ENCODE results near the gene RBM24.
"Not testable (repeated sequence)": the region's sequence is repeated elsewhere in the genome, so short reads cannot be mapped to it uniquely, and the experiment has no call there.

The RBM24 gene

GRCh38 chr6:17303444-17303843, 22.3 kb downstream of the RBM24 start:
- no peaks in the 10 kb centered on the region for H3K27me3 ChIP-seq (replicated peaks; ENCODE audit: control insufficient read depth, insufficient read depth, low read length, poor library complexity, severe bottlenecking)
- no peak overlapping the region for H3K4me3 ChIP-seq (ENCODE audit: insufficient read depth, low read depth, low read length, poor library complexity, severe bottlenecking)
- H3K36me3 ChIP-seq (ENCODE audit: control insufficient read depth, insufficient read depth, low read length): no peaks in the 10 kb centered on the region
- H3K9me3 ChIP-seq (ENCODE audit: control insufficient read depth, low read length): no peaks in the 10 kb centered on the region
- no peaks in the 10 kb centered on the region for H3K4me1 ChIP-seq (ENCODE audit: control insufficient read depth, insufficient read depth, low read length, poor library complexity, severe bottlenecking)
- no peak overlapping the region for H3K27ac ChIP-seq (ENCODE audit: insufficient read depth, low read length, poor library complexity, severe bottlenecking)
- no peak for DNase-seq

- no peaks in the 10 kb centered on the region for H3K36me3 ChIP-seq (ENCODE audit: control insufficient read depth, insufficient read depth, low read length)
- H3K4me3 ChIP-seq (ENCODE audit: insufficient read depth, low read depth, low read length, poor library complexity, severe bottlenecking): no peak overlapping the region
- no peak for DNase-seq
Measured at GRCh38 chr6:17305219-17306001, 24.2 kb downstream of the RBM24 start.

GRCh38 chr6:17311595-17312311, 30.6 kb downstream of the RBM24 start:
- Histone ChIP-seq H3K36me3 (ENCODE audit: control insufficient read depth, insufficient read depth, low read length) (no peaks in the 10 kb centered on the region), H3K27me3 (replicated peaks; ENCODE audit: control insufficient read depth, insufficient read depth, low read length, poor library complexity, severe bottlenecking) (no peaks in the 10 kb centered on the region), H3K4me3 (ENCODE audit: insufficient read depth, low read depth, low read length, poor library complexity, severe bottlenecking) (no peak overlapping the region), H3K4me1 (ENCODE audit: control insufficient read depth, insufficient read depth, low read length, poor library complexity, severe bottlenecking) (no peaks in the 10 kb centered on the region), H3K9me3 (ENCODE audit: control insufficient read depth, low read length) (no peaks in the 10 kb centered on the region), H3K27ac (ENCODE audit: insufficient read depth, low read length, poor library complexity, severe bottlenecking) (no peak overlapping the region)
- no peak for DNase-seq

More at GRCh38 chr6:17305219-17306001, 24.2 kb downstream of the RBM24 start:
- Histone ChIP-seq H3K9me3 (ENCODE audit: control insufficient read depth, low read length) (no peaks in the 10 kb centered on the region), H3K27me3 (replicated peaks; ENCODE audit: control insufficient read depth, insufficient read depth, low read length, poor library complexity, severe bottlenecking) (no peaks in the 10 kb centered on the region), H3K4me1 (ENCODE audit: control insufficient read depth, insufficient read depth, low read length, poor library complexity, severe bottlenecking) (no peaks in the 10 kb centered on the region), H3K27ac (ENCODE audit: insufficient read depth, low read length, poor library complexity, severe bottlenecking) (no peak overlapping the region)

GRCh38 chr6:17313238-17313637, 32.1 kb downstream of the RBM24 start:
- not testable (repeated sequence) for DNase-seq; H3K27ac ChIP-seq (ENCODE audit: insufficient read depth, low read length, poor library complexity, severe bottlenecking); H3K27me3 ChIP-seq (replicated peaks; ENCODE audit: control insufficient read depth, insufficient read depth, low read length, poor library complexity, severe bottlenecking); H3K4me3 ChIP-seq (ENCODE audit: insufficient read depth, low read depth, low read length, poor library complexity, severe bottlenecking); H3K36me3 ChIP-seq (ENCODE audit: control insufficient read depth, insufficient read depth, low read length); H3K9me3 ChIP-seq (ENCODE audit: control insufficient read depth, low read length); H3K4me1 ChIP-seq (ENCODE audit: control insufficient read depth, insufficient read depth, low read length, poor library complexity, severe bottlenecking)

- no peak for DNase-seq
- no peaks in the 10 kb centered on the region for H3K27me3 ChIP-seq (replicated peaks; ENCODE audit: control insufficient read depth, insufficient read depth, low read length, poor library complexity, severe bottlenecking)
- H3K4me3 ChIP-seq (ENCODE audit: insufficient read depth, low read depth, low read length, poor library complexity, severe bottlenecking): no peak overlapping the region
- H3K27ac ChIP-seq (ENCODE audit: insufficient read depth, low read length, poor library complexity, severe bottlenecking): no peak overlapping the region
- H3K9me3 ChIP-seq (ENCODE audit: control insufficient read depth, low read length): no peaks in the 10 kb centered on the region
- no peaks in the 10 kb centered on the region for H3K36me3 ChIP-seq (ENCODE audit: control insufficient read depth, insufficient read depth, low read length)
- H3K4me1 ChIP-seq (ENCODE audit: control insufficient read depth, insufficient read depth, low read length, poor library complexity, severe bottlenecking): no peaks in the 10 kb centered on the region
Measured at GRCh38 chr6:17313971-17314370, 32.8 kb downstream of the RBM24 start.

- Histone ChIP-seq H3K4me3 (ENCODE audit: insufficient read depth, low read depth, low read length, poor library complexity, severe bottlenecking) (no peak overlapping the region), H3K27me3 (replicated peaks; ENCODE audit: control insufficient read depth, insufficient read depth, low read length, poor library complexity, severe bottlenecking) (no peaks in the 10 kb centered on the region), H3K9me3 (ENCODE audit: control insufficient read depth, low read length) (no peaks in the 10 kb centered on the region), H3K4me1 (ENCODE audit: control insufficient read depth, insufficient read depth, low read length, poor library complexity, severe bottlenecking) (no peaks in the 10 kb centered on the region), H3K36me3 (ENCODE audit: control insufficient read depth, insufficient read depth, low read length) (no peaks in the 10 kb centered on the region), H3K27ac (ENCODE audit: insufficient read depth, low read length, poor library complexity, severe bottlenecking) (no peak overlapping the region)
- no peak for DNase-seq
Measured at GRCh38 chr6:17315262-17315661, 34.1 kb downstream of the RBM24 start.

- Histone ChIP-seq H3K27ac (ENCODE audit: insufficient read depth, low read length, poor library complexity, severe bottlenecking) (no peak overlapping the region), H3K4me3 (ENCODE audit: insufficient read depth, low read depth, low read length, poor library complexity, severe bottlenecking) (no peak overlapping the region), H3K36me3 (ENCODE audit: control insufficient read depth, insufficient read depth, low read length) (no peaks in the 10 kb centered on the region), H3K9me3 (ENCODE audit: control insufficient read depth, low read length) (no peaks in the 10 kb centered on the region), H3K27me3 (replicated peaks; ENCODE audit: control insufficient read depth, insufficient read depth, low read length, poor library complexity, severe bottlenecking) (no peaks in the 10 kb centered on the region), H3K4me1 (ENCODE audit: control insufficient read depth, insufficient read depth, low read length, poor library complexity, severe bottlenecking) (no peaks in the 10 kb centered on the region)
- DNase-seq: no peak
Measured at GRCh38 chr6:17318435-17319165, 37.4 kb downstream of the RBM24 start.

- H3K9me3 ChIP-seq (ENCODE audit: control insufficient read depth, low read length); H3K27ac ChIP-seq (ENCODE audit: insufficient read depth, low read length, poor library complexity, severe bottlenecking); H3K27me3 ChIP-seq (replicated peaks; ENCODE audit: control insufficient read depth, insufficient read depth, low read length, poor library complexity, severe bottlenecking); H3K4me1 ChIP-seq (ENCODE audit: control insufficient read depth, insufficient read depth, low read length, poor library complexity, severe bottlenecking); H3K36me3 ChIP-seq (ENCODE audit: control insufficient read depth, insufficient read depth, low read length); H3K4me3 ChIP-seq (ENCODE audit: insufficient read depth, low read depth, low read length, poor library complexity, severe bottlenecking); DNase-seq: not testable (repeated sequence)
Measured at GRCh38 chr6:17320266-17320665, 39.1 kb downstream of the RBM24 start.

GRCh38 chr6:17331238-17331637, 50.1 kb downstream of the RBM24 start:
- Histone ChIP-seq H3K9me3 (ENCODE audit: control insufficient read depth, low read length) (no peaks in the 10 kb centered on the region), H3K27ac (ENCODE audit: insufficient read depth, low read length, poor library complexity, severe bottlenecking) (no peak overlapping the region), H3K27me3 (replicated peaks; ENCODE audit: control insufficient read depth, insufficient read depth, low read length, poor library complexity, severe bottlenecking) (no peaks in the 10 kb centered on the region), H3K36me3 (ENCODE audit: control insufficient read depth, insufficient read depth, low read length) (no peaks in the 10 kb centered on the region), H3K4me3 (ENCODE audit: insufficient read depth, low read depth, low read length, poor library complexity, severe bottlenecking) (no peak overlapping the region), H3K4me1 (ENCODE audit: control insufficient read depth, insufficient read depth, low read length, poor library complexity, severe bottlenecking) (no peaks in the 10 kb centered on the region)
- DNase-seq: no peak

- Histone ChIP-seq H3K27me3 (replicated peaks; ENCODE audit: control insufficient read depth, insufficient read depth, low read length, poor library complexity, severe bottlenecking) (no peaks in the 10 kb centered on the region), H3K27ac (ENCODE audit: insufficient read depth, low read length, poor library complexity, severe bottlenecking) (no peak overlapping the region), H3K4me1 (ENCODE audit: control insufficient read depth, insufficient read depth, low read length, poor library complexity, severe bottlenecking) (no peaks in the 10 kb centered on the region), H3K36me3 (ENCODE audit: control insufficient read depth, insufficient read depth, low read length) (no peaks in the 10 kb centered on the region), H3K4me3 (ENCODE audit: insufficient read depth, low read depth, low read length, poor library complexity, severe bottlenecking) (no peak overlapping the region), H3K9me3 (ENCODE audit: control insufficient read depth, low read length) (no peaks in the 10 kb centered on the region)
- DNase-seq: no peak
Measured at GRCh38 chr6:17334265-17334664, 53.1 kb downstream of the RBM24 start.

Data from effector memory CD4-positive, alpha-beta T cell (primary cell).